Activated CD4-positive, alpha-beta T cell treated with anti-CD3 and anti-CD28 coated beads for 4 hours (primary cell): ENCODE measurements around the gene ATP6AP1.

Source experiments
- DNase-seq, 2 donors: peaks; one replicate each; pipeline ENCODE4 v3.0.0-alpha.2; 2020

ATP6AP1 gene

DNA sequence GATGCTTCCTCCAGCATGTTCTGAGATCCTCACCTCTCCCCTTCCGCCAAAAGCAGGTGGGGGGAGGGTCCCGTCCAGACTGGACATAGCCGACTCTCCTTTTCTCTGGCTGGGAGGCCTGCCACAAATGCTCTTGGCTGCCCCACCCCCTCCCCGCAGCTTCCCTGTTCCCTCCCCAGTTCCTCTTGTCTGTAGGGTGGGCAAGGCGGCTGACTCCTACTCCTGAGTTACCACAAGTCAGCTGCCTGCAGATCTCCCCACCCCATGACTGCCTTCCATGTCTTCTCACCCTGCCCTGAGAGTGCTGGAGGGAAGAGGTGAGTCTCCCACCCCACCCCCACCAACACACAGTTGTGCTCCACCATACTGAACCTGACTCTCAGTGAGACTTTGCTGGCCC is 2.9 kb downstream of the ATP6AP1 start:
- no peak for DNase-seq

DNA sequence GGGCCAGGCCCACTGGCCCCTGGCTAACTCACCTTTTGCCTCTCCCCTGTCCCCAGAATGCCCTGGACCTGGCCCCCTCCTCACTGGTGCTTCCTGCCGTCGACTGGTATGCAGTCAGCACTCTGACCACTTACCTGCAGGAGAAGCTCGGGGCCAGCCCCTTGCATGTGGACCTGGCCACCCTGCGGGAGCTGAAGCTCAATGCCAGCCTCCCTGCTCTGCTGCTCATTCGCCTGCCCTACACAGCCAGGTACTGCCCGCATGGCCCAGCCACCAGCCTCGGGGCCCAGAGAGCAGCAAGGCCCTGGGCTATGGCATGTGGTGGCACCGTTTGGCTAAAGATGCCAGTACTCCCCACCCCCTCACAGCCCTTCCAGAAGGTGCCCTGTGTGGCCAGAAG is 3.7 kb downstream of the ATP6AP1 start:
- DNase-seq, result no peak

DNA sequence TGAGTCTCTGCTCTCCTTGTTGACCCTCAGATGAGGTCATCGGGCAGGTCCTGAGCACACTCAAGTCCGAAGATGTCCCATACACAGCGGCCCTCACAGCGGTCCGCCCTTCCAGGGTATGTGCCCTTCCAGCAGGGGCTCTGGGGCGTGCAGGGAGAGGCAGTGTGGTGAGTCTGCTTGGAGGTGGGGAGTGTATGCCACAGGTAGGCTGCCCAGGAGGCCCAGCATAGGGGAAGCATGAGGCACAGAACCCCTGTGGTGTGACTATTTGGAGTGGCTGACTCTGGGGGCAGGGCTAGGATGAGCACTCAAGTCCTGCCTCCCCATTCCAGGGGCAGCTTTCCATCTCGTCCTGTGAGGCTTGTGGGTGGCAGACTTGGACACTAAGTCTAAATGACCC is 5.1 kb downstream of the ATP6AP1 start:
- no peak for DNase-seq

DNA sequence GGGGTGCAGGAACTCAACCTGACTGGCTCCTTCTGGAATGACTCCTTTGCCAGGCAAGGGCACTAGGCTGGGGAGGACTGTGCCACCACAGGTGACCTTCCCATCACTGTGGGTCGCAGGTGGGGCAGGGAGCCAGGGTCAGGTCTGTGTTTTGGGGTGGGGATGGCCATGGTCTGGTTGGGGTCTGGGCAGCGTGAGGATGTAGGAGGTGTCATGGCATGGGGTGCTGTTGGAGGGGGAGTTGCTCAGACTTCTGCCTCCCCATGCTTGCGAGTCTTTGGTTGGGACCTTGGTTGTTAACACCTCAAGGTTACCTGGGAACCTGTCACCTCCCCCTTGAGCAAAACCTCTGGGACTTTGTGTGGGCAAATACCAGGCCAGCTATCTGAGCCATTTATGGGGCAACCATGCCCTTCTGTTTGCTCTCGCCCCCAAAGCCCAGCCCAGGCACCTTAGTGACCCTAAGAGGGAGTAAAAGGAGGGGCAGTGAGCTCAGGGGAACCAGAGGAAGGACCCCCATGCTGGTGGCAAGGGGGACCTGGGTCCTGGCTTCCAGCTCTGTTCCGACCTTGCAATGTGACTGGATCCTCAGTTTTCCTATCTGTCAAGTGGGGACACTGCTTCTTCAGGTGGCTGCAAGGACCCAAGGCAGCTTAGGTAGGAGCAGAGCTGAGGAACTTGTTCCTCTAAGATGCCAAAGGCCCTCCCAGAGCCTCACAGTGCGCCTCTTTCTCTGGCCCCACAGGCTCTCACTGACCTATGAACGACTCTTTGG is 6.1 kb downstream of the ATP6AP1 start:
- DNase-seq, result no peak

DNA sequence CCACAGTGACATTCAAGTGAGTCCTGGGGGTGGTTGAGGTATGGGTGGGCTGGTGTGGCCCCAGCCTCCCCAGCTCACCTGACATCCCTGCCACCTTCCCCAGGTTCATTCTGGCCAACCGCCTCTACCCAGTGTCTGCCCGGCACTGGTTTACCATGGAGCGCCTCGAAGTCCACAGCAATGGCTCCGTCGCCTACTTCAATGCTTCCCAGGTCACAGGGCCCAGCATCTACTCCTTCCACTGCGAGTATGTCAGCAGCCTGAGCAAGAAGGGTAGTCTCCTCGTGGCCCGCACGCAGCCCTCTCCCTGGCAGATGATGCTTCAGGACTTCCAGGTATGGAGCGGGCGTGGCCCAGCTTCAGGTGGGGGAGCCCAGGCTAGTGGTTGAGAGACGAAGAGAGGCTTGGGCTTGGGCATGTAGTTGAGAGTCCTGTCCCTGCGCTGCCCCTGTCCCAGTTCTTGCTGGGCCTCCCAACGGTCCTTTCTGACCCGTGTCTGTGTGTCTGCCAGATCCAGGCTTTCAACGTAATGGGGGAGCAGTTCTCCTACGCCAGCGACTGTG is 6.8 kb downstream of the ATP6AP1 start:
- DNase-seq, result no peak

DNA sequence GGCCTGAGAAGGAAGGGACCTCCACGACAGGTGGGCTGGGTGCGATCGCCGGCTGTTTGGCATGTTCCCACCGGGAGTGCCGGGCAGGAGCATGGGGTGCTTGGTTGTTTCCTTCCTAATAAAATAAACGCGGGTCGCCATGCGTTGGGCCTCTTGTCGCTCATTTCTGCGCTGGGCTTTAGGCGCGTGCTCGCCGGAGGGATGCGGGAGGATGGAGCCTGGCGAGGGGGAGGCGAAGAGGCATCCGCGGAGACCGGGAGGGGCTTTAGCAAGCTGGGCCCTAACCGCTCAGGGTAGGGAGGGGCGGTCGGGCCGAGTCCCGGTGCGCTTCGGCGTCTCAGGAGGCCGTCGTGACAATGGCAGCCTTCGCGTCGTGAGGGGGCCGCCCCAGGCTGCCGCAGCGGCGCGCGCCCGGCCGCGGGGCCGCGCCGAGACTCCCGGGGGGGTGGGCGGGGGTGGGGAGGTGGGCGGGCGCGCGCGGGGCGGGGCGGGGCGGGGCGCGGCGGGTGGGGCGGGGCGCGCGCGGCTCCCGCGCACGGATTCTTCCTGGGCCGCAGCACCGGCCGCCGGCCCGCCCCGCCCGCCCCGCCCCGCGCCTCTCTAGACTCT is 8.0 kb downstream of the ATP6AP1 start:
- peak; percentile 30 to 48 for DNase-seq

DNA sequence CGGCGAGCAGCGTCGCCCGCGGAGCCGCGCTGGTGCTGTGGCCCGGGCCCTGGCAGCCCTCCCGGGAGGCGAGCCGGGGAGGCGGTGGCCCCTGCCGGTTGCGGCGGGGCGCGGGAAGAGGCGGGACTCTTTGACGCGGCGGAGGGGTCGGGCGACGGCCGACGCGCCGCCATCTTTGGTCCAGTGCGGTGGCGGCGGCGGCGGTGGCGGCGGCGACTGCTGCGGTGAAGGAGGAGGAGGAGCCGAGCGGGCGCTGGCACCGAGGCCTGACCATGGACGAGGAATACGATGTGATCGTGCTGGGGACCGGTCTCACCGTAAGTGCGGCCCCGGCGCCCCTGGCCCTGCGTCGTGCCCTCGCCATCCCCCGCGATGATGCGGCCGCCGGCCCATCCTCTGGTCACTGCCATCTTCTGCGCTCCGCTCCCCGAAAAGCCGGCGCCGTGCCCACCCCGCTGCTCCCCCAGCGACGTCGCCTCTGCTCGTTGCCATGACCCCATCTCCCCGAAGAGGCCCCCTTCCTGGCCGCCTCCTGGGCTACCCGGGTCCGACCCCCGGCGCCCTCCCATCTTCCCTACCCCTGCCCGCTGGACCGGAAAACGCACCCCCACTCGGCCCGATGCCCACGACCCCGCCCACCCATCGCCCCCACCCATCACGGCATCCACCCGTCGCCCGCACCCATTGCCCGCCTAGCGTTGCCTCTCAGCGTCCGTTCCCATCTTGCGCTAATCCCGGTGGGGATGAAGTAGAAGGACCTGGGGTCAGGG is 8.7 kb downstream of the ATP6AP1 start, which contains the start of gene GDI1:
Gene GDI1, plus strand, starts transcription at position 172 of the 770 bp plus-strand sequence. Its CDS starts 101 bp downstream, at position 273.
- DNase-seq, result peak; percentile 41 to 51

DNA sequence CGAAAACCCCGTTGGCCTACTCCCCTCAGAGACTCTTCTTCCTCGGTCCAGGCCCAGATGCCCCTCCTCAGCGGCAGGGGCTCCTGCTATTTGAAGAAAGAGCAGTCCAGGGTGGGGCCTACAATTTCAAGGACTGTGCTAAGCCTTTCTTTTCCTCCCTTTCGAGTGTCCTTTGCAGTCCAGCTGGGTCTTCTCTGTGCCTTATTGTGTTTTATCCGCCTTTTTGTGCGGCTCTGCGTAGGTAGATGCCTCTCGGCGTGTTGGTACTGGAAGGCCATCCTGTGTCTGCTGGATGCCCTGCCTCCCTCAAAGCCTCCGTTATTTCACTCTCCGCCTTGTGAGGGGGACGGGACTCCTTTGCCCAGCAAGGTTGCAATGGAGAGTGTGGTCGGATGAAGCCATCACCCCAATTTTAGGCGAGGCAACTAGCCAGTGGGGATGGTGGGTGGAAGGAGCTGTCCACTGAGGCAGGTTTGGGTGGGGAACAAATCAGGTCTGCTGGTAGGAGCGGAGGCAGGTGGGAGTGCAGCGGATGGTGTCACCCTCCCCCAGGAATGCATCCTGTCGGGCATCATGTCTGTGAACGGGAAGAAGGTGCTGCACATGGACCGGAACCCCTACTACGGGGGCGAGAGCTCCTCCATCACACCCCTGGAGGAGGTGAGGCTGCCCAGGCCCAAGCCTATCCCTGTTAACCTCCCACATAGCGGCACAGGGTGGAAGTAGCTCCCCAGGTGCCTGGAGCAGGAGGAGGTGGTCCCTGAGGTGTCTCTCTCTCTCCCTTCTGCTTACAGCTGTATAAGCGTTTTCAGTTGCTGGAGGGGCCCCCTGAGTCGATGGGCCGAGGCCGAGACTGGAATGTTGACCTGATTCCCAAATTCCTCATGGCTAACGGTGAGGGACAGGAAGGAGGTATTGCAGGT is 9.8 kb downstream of the ATP6AP1 start:
- no peak for DNase-seq

DNA sequence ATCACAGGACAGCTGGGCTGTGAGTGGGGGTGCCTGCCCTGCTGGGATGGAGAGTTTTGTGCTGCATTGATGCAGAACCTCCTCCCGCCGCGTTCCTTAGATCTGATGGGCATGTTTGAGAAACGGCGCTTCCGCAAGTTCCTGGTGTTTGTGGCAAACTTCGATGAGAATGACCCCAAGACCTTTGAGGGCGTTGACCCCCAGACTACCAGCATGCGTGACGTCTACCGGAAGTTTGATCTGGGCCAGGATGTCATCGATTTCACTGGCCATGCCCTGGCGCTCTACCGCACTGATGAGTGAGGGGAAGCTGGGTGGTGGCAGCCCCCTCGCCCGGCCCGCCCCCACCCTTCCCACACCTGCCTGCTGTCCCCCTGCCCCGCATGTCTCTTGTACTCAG is 11.4 kb downstream of the ATP6AP1 start:
- DNase-seq, result no peak

DNA sequence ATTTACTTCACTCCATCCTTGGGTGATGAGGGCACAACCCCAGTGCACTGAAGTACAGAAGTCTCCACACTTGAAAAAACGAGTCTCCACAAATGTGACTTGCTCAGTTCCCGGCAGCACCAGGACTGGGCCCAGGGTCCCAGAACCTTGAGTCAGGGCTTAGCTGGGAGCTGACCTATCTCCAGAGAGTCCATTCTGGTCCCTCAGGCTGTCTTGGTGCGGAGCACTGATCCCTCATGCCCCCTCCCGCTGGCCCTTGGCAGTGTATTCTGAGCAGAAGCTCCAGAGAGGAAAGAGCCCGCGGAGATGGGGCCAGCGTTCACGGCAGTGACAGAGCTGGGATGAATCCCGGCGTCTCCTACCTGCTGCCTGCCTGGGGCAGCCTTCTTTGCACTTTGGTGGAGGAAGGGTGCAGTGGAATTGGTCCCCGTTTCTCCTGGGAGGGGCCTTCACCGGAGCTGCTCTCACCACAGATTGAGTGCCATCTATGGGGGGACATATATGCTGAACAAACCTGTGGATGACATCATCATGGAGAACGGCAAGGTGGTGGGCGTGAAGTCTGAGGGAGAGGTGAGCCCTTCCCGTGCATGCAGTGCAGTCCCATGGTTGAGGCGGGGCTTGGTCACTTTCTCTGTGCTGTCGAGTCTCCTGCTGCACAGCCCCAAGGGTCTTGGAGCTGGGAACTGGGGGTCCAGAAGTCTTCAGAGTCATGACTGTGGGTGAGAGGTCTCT is 12.3 kb downstream of the ATP6AP1 start:
- DNase-seq, result no peak

DNA sequence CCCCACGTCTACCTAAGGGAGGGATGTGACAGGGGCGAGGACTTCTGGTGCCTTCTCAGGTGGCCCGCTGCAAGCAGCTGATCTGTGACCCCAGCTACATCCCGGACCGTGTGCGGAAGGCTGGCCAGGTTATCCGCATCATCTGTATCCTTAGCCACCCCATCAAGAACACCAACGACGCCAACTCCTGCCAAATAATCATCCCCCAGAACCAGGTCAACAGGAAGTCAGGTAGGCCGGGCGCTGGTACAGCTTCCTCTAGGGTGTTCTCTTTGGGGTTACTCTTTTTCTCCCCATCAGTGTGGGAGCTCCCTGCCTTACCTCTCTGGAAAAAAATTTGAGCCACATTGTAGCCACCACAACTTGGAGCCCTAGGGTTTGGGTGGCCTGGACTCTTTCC is 13.1 kb downstream of the ATP6AP1 start:
- no peak for DNase-seq

DNA sequence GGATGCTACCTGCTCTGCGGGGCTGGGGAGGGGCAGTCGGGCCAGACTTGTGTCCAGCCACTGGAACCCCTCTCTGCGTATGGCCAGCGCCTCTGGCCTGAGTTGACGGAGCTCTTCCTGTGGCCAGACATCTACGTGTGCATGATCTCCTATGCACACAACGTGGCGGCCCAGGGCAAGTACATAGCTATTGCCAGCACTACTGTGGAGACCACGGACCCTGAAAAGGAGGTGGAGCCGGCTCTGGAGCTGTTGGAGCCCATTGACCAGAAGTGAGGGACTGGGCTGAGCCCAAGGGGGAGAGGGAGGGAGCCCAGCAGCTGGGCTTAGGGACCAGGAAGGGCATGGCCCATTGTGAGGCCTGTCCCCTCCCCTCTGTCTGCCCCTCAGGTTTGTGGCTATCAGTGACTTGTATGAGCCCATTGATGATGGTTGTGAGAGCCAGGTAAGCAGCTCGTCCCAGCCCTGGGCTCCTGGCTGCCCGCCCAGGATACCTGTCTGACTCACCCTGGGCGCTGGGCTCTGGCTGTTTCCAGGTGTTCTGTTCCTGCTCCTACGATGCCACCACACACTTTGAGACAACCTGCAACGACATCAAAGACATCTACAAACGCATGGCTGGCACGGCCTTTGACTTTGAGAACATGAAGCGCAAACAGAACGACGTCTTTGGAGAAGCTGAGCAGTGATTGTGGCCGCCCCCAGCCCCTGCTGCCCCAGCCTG is 13.7 kb downstream of the ATP6AP1 start:
- no peak for DNase-seq

DNA sequence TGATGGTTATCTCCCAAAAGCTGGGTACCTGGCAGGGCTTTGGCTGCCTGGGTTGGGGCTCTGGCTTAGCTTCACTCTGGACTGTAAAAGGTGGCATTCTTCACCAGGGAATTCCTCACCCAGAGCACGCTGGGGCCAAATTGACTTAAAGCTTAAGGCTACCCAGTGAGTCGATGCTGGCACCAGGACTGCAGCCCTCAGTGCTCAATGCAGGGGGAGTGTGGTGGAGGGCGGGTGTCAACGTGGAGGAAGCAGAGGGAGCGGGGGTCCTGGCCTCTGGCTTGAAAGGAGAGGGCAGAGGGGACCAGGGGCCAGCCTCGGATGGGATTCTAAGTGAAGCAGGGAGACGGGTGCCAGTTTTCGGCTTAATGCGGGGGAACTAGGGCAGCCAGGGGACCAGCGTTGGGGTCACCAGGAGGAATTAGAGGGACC is 15.0 kb downstream of the ATP6AP1 start:
- no peak for DNase-seq

DNA sequence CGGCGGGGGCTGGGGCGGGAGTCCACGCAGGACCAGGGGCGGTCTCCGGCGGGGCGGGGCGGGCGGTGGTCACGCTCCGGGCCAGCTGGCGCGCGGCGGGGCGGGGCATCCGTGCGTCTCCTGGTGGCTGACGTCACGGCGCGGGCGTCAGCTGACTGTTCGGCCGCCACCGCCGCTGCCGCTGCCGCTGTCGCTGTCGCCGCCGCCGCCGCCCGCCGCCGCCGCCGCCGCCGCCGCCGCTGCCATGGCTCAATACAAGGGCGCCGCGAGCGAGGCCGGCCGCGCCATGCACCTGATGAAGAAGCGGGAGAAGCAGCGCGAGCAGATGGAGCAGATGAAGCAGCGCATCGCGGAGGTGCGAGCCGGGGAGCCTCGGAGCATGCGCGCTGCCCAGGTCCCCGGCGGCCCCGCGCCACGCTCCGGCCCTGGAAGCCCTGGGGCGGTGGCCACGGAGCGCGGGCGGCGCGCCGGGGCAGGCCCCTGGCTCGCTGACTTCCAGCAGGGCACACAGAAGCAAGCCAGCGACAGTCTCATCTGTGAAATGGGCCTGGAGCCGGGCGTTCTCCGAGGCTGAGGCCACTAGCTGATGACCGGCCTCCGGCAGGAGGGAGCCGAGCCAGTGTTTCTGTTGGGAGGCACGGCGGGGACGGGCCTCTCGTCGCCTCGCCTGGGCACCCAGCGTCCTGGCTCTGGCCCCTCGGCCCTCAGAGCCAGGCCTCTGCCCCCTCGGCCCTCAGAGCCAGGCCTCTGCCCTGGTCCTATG is 15.7 kb downstream of the ATP6AP1 start, which contains the start of gene FAM50A:
Gene FAM50A, plus strand, starts transcription at position 150 of the 763 bp plus-strand sequence. Its CDS starts 95 bp downstream, at position 245.
- DNase-seq, result peak; percentile 53 to 68

DNA sequence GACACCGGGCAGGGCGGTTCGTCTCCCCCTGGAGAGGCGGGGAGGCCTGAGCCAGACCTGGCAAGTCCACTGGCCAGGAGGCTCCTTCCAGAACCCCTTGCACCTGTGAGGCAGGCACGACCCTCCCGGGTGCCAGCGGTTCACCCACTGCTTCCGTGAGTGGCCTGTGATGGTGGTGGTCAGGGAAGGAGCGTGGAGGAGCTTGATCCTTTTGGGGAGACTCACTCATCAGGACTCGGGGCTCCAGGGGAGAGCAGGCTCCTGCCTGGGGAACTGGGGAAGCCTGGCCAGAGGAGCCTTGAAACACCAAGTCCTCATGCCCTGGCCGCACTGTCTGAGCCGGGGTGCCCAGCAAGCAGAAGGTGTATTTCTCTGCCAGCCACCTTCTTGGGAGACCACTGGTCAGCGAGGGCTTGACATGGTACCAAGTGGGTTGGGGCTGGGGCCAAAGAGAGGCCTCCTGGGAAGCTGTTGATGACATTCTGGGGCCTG is 16.3 kb downstream of the ATP6AP1 start:
- DNase-seq, result no peak

DNA sequence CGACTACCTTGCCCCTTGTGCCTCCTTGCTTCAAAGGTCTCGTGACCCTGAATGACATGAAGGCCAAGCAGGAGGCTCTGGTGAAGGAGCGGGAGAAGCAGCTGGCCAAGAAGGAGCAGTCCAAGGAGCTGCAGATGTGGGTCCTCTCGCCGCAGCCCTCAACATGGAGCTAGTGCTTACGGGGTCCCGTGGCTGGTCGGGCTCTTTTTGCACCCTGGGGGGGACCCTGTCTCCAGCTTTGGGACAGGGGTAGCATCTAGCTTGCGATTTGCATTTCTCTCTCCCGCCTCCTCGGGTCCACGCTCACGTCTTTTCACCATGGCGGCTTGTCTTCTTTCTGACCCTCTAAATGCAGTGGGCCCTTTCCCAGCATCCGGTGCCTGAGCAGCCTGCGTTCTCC is 17.3 kb downstream of the ATP6AP1 start:
- no peak for DNase-seq

DNA sequence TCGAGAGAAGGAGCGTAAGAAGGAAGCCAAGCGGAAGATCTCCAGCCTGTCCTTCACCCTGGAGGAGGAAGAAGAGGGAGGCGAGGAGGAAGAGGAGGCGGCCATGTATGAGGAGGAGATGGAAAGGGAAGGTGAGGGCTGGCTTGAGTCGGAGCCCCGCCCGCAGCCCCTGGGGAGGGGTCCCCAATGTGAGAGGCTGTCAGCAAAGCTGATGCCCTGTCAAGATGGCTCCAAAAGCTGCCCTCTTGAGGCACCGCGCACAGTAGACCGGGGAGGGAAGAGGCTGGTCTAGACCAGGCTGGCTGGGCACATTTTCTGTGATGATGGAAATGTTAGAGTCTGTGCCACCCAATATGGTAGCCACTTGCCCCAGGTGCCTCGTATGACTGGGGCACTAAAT is 18.0 kb downstream of the ATP6AP1 start:
- DNase-seq, result no peak

DNA sequence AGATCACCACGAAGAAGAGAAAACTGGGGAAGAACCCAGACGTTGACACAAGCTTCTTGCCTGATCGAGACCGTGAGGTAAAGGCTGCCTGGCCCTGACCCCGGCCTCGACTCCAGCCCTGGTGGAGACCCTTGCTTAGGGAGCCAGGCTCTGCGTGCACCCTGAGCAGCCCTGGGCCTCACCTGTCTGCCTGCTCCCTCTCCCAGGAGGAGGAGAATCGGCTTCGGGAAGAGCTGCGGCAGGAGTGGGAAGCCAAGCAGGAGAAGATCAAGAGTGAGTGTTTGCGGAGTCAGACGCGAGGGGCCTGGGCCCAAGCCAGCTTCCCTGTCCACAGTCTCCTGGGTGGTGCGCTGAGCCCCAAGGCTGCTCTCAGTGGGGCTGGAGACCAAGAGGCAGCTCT is 20.0 kb downstream of the ATP6AP1 start:
- no peak for DNase-seq

DNA sequence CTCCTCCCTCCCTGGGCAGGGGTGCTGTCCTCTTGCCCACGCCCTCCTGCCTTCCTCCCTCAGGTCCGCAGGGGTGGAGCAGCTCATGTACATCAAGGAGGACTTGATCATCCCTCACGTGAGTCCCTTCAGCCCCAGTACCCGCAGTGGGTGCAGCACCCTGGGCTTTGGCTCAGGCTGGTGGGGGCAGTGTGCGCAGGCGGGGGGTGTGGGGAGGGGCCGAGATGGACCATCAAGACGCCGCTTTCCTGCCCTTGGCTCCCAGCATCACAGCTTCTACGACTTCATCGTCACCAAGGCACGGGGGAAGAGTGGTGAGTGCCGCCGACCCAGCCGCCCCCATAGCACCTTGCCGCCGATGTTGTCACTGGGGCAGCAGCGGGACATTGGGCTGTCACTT is 21.1 kb downstream of the ATP6AP1 start:
- no peak for DNase-seq

DNA sequence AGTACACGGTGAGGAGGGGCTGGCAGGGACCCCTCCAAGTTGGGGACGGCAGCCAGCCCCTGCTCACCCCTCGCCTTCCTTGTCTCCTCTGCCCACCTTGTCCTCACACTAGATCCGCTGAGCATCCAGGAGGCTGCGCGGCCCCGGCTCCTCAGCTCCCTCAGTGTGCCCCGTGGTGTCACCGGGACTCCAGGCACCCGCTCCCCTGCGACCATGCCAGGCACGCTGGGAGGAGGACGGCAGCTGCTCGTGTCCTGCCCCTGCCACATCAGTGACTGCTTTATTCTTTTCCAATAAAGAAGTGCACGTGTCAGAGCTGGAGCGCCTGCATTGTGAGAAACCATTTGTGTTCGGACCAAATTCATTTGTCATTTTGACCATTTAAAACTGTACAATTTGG is 21.8 kb downstream of the ATP6AP1 start:
- DNase-seq, result no peak
